ENCODE results near the gene ITPR2. TPM values are rescaled to one million over a fixed set of nuclear protein-coding genes. Genes with fewer than 3 reads are reported as not detected.

ITPR2 gene
- total RNA-seq, 4 donors from 2014 or later = 32.6 to 87.5 (median 51.9) TPM

- no peak for DNase-seq
- H3K36me3 ChIP-seq = no peaks in the 10 kb centered on the region
- TF ChIP-seq CTCF (IDR thresholded peaks at IDR 0.05) (no peak), POLR2A (IDR thresholded peaks at IDR 0.05) (no peak)
- no peak overlapping the region for H3K27ac ChIP-seq
- H3K4me3 ChIP-seq = no peak overlapping the region
- peaks cover 0 to 3% (median 0%) of the 10 kb centered on the region in 4 donors for H3K4me1 ChIP-seq
- no peaks in the 10 kb centered on the region for H3K27me3 ChIP-seq
- H3K9me3 ChIP-seq = no peaks in the 10 kb centered on the region
Measured at GRCh38 chr12:26823390-26823789, 9.6 kb downstream of the ITPR2 start.

GRCh38 chr12:26822026-26822425, 11.0 kb downstream of the ITPR2 start:
- no peak overlapping the region for H3K27ac ChIP-seq
- H3K9me3 ChIP-seq = no peaks in the 10 kb centered on the region
- H3K4me1 ChIP-seq = peaks cover 0 to 8% (median 0%) of the 10 kb centered on the region in 4 donors
- TF ChIP-seq CTCF (IDR thresholded peaks at IDR 0.05) = no peak
- TF ChIP-seq POLR2A (IDR thresholded peaks at IDR 0.05) = no peak
- no peak for DNase-seq
- no peaks in the 10 kb centered on the region for H3K36me3 ChIP-seq
- H3K4me3 ChIP-seq = no peak overlapping the region
- H3K27me3 ChIP-seq = no peaks in the 10 kb centered on the region

- H3K9me3 ChIP-seq = no peaks in the 10 kb centered on the region
- peak overlapping the region in 1 of 4 donors; percentile 42 for H3K27ac ChIP-seq
- peaks cover 0 to 8% (median 0%) of the 10 kb centered on the region in 4 donors for H3K4me1 ChIP-seq
Measured at GRCh38 chr12:26821212-26821701, 11.7 kb downstream of the ITPR2 start.

GRCh38 chr12:26818636-26819035, 14.4 kb downstream of the ITPR2 start:
- no peak for DNase-seq
- no peak overlapping the region for H3K4me3 ChIP-seq
- no peaks in the 10 kb centered on the region for H3K36me3 ChIP-seq
- TF ChIP-seq POLR2A (IDR thresholded peaks at IDR 0.05) = no peak
- TF ChIP-seq CTCF (IDR thresholded peaks at IDR 0.05) = no peak
- H3K27ac ChIP-seq = no peak overlapping the region
- peaks cover 0 to 8% (median 0%) of the 10 kb centered on the region in 4 donors for H3K4me1 ChIP-seq
- no peaks in the 10 kb centered on the region for H3K27me3 ChIP-seq
- H3K9me3 ChIP-seq = no peaks in the 10 kb centered on the region

More at GRCh38 chr12:26821212-26821701, 11.7 kb downstream of the ITPR2 start:
- TF ChIP-seq CTCF (IDR thresholded peaks at IDR 0.05) = no peak
- TF ChIP-seq POLR2A (IDR thresholded peaks at IDR 0.05) = no peak
- H3K4me3 ChIP-seq = no peak overlapping the region
- no peaks in the 10 kb centered on the region for H3K36me3 ChIP-seq
- no peak for DNase-seq
- H3K27me3 ChIP-seq = no peaks in the 10 kb centered on the region

GRCh38 chr12:26818201-26818600, 14.8 kb downstream of the ITPR2 start:
- no peak overlapping the region for H3K27ac ChIP-seq
- H3K27me3 ChIP-seq = no peaks in the 10 kb centered on the region
- no peak for DNase-seq
- peaks cover 0 to 8% (median 0%) of the 10 kb centered on the region in 4 donors for H3K4me1 ChIP-seq
- TF ChIP-seq CTCF (IDR thresholded peaks at IDR 0.05) (no peak), POLR2A (IDR thresholded peaks at IDR 0.05) (no peak)
- H3K4me3 ChIP-seq = no peak overlapping the region
- H3K9me3 ChIP-seq = no peaks in the 10 kb centered on the region
- H3K36me3 ChIP-seq = no peaks in the 10 kb centered on the region

- H3K9me3 ChIP-seq = no peaks in the 10 kb centered on the region
- no peaks in the 10 kb centered on the region for H3K27me3 ChIP-seq
- peak overlapping the region in 1 of 4 donors; percentile 48 for H3K27ac ChIP-seq
- no peak for TF ChIP-seq CTCF (IDR thresholded peaks at IDR 0.05)
- no peak for TF ChIP-seq POLR2A (IDR thresholded peaks at IDR 0.05)
- no peak for DNase-seq
- H3K36me3 ChIP-seq = no peaks in the 10 kb centered on the region
- H3K4me3 ChIP-seq = no peak overlapping the region
- peaks cover 0 to 8% (median 0%) of the 10 kb centered on the region in 4 donors for H3K4me1 ChIP-seq
Measured at GRCh38 chr12:26817183-26817591, 15.8 kb downstream of the ITPR2 start.

Data from Peyer's patch (tissue), 4 donors.